Measurements from ENCODE around the gene TRABD.

TRABD gene

DNA sequence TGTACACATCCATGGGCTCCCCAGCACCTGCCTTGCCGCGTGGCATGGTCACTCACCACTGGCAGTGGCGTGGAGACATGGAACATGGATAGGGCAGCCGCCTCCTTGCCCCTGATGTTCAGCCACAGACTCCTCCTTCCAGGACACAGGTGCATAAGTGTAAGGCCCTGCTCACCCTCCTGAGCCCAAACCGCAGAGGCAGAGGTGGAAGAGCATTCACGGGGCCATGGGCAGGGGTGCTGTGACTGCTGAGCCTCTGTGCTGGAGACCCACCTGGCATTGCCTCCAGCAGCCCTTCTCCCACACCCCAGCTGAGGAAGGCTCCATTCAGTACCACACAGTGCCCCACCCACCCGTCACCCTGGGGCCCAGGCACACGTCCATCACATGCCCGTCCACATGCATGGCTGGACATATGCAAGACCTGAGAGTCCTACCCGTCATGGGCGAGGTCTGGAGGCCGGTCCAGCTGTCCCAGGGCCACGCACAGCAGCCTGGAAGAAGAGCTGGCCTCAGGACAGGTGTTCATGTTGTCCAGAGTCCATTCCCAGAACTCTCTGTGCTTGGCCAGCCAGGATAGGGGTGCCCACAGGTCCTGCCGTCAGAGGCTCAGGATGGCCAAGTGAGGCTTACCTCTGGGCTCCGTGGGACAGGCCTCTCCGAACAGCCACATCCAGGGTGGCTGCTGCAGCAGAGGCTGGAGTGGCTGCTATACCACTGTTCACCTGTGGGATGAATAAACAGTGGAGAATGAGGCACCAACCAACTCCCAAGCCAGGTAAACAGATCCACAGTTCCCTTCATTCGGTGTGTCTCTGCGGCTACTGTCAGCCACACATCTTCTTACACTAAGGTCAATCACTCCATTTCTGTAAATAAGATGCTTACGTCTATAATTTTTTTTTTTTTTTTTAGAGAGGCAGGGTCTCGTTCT lies 60.8 kb downstream of the TRABD start:
- DNase-seq: no peak

DNA sequence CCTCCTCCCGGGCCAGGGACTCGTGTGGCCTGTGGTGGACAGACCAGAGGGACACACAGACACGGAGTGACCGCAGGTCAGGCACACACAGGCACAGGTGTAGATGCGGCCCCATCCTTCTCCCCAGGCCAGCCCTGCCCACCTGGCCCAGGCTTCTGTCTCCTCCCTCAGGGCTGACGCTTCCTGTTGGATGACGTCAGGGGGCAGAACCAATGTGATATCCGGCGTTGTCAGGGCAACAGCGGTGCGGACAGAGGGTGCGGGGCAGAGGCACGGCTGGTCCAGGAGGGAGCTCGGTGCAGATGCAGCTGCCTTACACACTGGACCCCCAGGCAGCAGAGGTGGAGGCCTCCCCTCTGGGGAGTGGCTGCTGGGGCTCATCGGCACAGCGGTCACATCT lies 62.0 kb downstream of the TRABD start:
- DNase-seq: no peak

DNA sequence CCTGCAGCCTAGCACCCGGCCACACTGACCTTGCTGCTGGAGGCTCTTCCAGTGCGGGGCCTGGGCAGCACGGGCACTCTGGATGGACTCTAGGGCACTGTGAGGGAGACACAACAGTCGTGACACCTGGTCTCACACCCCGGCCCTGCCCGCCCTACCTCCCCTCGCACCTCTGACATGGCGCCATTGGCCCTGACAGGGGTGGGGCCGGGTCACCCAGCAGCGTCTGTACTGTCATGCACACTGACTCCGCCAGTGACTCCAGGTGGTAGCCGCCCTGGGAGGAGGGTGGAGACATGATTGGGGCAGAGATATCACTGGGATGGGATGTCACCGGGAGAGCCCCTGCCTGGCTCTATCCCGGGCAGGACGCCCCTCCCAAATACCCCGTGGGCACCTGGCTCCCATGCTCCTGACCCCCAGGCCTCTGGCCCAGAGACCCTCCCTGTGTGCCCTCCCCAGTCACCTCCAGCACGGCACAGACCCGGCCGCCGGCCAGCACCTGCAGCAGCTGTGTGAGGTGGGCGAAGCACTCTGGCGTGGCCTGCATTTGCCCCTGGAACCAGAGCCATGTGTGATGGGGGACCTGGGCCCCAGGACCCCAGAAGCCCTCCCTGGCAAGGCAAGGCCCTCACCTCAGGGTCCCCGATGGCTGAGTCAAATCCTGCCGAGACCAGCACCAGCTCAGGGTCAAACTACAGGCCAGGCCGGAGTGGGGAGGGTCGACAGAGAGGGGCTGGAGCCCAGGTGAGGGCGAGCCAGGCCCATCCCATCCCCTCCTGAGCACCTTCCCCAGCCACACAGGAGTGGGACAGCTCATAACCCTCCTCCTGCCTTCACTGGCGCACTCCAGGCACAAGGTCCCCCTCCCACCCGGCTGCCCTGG lies 62.7 kb downstream of the TRABD start:
- no peak for DNase-seq

Data from activated CD4-positive, CD25-positive, alpha-beta regulatory T cell treated with anti-CD3 and anti-CD28 coated beads, Interleukin-2, amount 50 U/mL, for 72 hours (primary cell).